ENCODE data around the gene C6orf89.
"Not testable (repeated sequence)": the region's sequence is repeated elsewhere in the genome, so short reads cannot be mapped to it uniquely, and the experiment has no call there.

C6orf89 gene

DNA sequence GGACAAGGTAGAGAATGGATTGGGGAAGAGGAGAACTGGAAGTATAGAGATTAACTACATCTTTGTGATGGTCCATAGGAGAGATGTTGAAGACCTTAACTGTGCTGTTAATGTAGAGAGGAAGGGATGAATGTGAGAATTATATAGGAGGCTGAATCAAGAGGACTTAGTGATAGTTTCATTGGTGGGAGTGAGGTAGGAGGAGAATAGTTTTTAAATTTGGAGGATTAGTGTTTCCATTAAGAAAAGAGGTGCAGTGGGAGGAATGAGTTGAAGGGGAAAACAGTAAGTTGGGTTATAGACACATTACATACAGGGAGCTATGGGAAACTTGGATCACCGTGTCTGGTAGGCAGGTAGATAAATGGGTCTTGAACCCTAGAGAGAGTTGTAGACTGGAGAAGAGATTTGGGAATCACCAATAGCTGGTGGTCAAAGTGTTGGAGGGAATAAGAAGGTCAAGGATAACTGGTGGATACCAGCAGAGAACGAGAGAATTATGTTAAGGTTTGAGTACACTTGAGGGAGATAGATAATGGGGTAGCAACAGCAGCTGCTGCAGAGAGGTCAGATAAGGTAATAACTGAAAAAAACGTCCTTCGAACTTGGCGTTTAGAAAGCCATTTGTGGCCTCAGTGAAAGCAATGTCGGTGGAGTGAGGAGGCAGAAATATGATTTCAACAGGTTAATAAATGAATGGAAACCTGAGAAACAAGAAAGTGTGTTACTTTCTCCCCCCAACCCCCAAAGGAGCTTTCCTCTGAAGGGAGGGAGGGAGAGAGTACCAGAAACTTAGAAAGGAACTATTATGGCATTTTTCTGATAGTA is 3.1 kb downstream of the C6orf89 start:
- DNase-seq: no peak
- no peak for ATAC-seq
- H3K36me3 Mint-ChIP-seq (ENCODE audit: low read depth): peaks cover 2% of the 10 kb centered on the region
- H3K27ac Mint-ChIP-seq: no peak overlapping the region
- no peaks in the 10 kb centered on the region for H3K27me3 Mint-ChIP-seq
- H3K4me3 Mint-ChIP-seq: no peak overlapping the region
- peaks cover 32% of the 10 kb centered on the region for H3K4me1 Mint-ChIP-seq
- H3K9me3 Mint-ChIP-seq: no peaks in the 10 kb centered on the region

DNA sequence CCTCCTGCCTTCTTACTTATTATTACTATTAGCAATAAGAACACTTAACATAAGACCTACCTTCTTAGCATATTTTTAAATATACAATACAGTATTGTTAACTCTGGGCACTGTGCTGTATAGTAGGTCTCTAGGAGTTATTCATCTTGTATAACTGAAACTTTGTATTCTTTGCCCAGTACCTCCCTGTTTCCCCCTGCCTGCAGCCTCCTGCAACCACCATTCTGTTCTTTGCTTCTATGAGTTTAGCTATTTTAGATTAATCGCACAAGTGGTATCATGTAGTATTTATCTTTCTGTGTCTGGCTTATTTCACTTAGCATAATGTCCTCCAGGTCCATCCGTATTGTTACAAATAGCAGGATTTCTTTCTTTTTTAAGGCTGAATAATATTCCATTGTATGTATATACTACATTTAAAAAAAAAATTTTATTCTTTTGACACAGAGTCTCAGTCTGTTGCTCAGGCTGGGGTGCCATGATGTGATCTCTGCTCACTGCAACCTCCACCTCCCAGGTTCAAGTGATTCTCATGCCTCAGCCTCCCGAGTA is 4.4 kb downstream of the C6orf89 start:
- Mint-ChIP-seq H3K4me1 (peaks cover 31% of the 10 kb centered on the region), H3K27me3 (no peaks in the 10 kb centered on the region), H3K36me3 (ENCODE audit: low read depth) (peaks cover 7% of the 10 kb centered on the region), H3K4me3 (no peak overlapping the region), H3K27ac (no peak overlapping the region), H3K9me3 (no peaks in the 10 kb centered on the region)
- DNase-seq (no peak), ATAC-seq (no peak)

DNA sequence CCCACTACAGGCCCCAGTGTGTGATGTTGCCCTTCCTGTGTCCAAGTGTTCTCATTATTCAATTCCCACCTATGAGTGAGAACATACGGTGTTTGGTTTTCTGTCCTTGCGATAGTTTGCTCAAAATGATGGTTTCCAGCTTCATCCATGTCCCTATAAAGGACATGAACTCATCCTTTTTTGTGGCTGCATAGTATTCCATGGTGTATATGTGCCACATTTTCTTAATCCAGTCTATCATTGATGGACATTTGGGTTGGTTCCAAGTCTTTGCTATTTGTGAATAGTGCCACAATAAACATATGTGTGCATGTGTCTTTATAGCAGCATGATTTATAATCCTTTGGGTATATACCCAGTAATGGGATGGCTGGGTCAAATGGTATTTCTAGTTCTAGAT is 5.4 kb downstream of the C6orf89 start:
- H3K27me3 Mint-ChIP-seq; ATAC-seq; DNase-seq; H3K4me3 Mint-ChIP-seq; H3K36me3 Mint-ChIP-seq (ENCODE audit: low read depth); H3K9me3 Mint-ChIP-seq; H3K27ac Mint-ChIP-seq: not testable (repeated sequence)
- peaks cover 27% of the 10 kb centered on the region for H3K4me1 Mint-ChIP-seq

DNA sequence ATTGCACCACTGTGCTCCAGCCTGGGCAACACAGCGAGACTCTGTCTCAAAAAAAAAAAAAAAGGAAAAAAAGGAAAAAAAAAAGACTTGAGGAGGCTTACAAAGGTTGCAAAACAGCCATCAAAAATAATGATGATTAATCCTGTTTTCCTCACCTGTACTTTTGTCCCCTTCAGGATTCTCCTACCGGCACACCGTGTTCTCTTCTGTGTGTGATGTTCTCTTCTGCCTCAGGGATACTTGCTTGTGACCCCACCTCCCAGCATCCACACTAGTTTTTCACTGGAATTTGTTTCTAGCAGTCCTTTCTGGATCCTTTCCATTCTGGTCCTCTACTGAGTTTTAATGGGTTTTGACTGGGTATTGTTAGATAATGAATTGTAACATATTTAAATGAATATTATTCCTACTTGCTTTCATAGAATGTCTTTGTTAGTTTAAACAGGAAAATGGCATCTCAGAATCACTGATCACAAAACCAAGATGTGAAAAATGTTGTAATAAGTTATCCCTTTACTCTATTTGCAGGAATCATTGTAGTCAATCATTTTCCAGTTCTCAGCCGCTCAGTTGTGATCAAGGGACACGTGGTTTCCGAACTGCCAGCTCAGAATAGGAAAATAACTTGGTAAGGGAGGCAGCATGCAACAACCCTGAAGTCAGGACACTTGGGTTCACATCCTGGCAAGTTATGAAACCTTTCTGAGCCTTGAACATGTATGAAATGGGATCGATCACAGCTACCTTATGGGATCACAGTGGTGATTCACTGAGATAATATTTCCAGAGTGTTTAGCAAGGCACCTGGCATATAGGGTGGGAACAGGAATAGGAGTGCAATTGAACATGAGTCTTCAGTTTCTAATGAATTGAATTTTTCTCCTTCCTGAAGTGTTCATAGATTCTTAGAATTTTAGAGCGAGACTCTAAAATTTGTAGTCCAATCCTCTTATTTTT is 8.5 kb downstream of the C6orf89 start:
- no peak for ATAC-seq
- Mint-ChIP-seq H3K4me1 (peaks cover 1% of the 10 kb centered on the region), H3K27ac (no peak overlapping the region)

DNA sequence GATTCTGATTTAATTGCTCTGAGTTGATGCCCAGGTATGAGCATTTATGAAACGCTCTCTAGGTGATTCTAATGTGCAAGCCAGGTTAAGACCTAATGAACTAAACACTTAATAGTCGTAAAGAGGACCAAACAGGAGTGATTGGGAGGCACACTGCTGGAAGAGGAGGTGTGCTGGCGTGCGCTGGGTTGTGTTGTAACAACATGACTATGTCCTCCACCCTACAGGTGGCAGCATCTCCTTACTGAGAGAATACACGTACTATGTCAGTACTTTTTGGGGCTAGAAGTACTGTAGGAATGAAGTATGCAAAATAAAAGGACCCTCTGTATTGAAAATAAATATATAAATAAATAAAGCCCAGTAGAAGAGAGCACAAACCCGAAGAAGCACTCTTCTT is 11.9 kb downstream of the C6orf89 start:
- Mint-ChIP-seq H3K4me1 (no peaks in the 10 kb centered on the region), H3K36me3 (ENCODE audit: low read depth) (peaks cover 20% of the 10 kb centered on the region), H3K4me3 (no peak overlapping the region), H3K9me3 (no peaks in the 10 kb centered on the region), H3K27ac (no peak overlapping the region), H3K27me3 (no peaks in the 10 kb centered on the region)
- DNase-seq (no peak), ATAC-seq (no peak)

More for the DNA sequence above, 8.5 kb downstream of the C6orf89 start:
- H3K4me3 Mint-ChIP-seq: no peak overlapping the region
- no peaks in the 10 kb centered on the region for H3K27me3 Mint-ChIP-seq
- H3K36me3 Mint-ChIP-seq (ENCODE audit: low read depth): peaks cover 13% of the 10 kb centered on the region
- no peak for DNase-seq
- H3K9me3 Mint-ChIP-seq: no peaks in the 10 kb centered on the region

DNA sequence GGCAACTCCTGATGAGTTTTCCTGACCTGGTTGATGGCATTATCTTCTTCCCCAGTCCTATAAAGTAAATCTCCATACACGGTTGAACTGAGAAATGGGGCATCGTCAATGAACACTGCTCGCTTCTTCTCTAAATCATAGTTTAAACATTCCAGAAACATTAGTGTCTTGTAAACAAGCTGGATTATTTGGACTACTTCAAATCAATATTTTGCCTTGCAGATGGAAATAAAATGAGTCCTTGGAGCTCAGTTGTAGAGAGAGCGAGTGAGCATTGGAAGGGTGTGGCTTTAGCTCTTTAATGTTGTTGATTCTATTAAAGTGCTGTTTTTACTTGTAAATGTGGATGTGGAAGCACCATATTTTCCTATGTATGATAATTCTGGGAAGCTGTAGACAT is 18.4 kb downstream of the C6orf89 start:
- ATAC-seq: no peak
- no peak overlapping the region for H3K27ac Mint-ChIP-seq
- H3K36me3 Mint-ChIP-seq (ENCODE audit: low read depth): peaks cover 35% of the 10 kb centered on the region

DNA sequence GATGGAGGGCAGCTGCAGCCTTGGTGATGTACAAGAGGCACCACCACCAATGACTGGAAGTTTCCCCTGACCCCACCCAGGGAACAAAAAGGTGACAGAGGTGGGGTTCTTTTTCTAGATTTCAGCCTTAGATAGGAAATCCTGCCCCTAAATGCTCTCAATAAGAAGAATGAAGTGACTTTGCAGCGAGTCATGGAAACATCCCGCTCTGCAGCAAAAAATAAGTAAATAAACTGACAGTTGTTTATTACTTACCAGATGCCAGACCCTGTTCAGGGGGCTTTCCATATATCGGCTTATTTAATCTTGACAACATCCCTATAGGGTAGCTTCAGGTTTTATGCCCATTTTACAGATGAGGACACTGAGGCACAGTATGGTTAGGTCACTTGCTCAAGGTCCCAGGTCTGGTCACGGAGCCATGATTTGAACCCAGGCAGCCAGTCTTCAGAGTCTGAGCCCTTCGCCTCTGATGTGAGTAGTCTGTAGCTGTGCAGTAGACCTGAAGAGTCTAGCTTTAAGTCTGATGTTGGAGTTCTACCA is 19.2 kb downstream of the C6orf89 start:
- H3K36me3 Mint-ChIP-seq (ENCODE audit: low read depth): peaks cover 34% of the 10 kb centered on the region
- no peak for ATAC-seq
- H3K4me3 Mint-ChIP-seq: no peak overlapping the region
- no peaks in the 10 kb centered on the region for H3K27me3 Mint-ChIP-seq
- no peaks in the 10 kb centered on the region for H3K9me3 Mint-ChIP-seq
- DNase-seq: no peak
- no peaks in the 10 kb centered on the region for H3K4me1 Mint-ChIP-seq
- H3K27ac Mint-ChIP-seq: no peak overlapping the region

More for the DNA sequence above, 18.4 kb downstream of the C6orf89 start:
- Mint-ChIP-seq H3K9me3 (no peaks in the 10 kb centered on the region), H3K27me3 (no peaks in the 10 kb centered on the region), H3K4me3 (no peak overlapping the region), H3K4me1 (no peaks in the 10 kb centered on the region)
- no peak for DNase-seq

DNA sequence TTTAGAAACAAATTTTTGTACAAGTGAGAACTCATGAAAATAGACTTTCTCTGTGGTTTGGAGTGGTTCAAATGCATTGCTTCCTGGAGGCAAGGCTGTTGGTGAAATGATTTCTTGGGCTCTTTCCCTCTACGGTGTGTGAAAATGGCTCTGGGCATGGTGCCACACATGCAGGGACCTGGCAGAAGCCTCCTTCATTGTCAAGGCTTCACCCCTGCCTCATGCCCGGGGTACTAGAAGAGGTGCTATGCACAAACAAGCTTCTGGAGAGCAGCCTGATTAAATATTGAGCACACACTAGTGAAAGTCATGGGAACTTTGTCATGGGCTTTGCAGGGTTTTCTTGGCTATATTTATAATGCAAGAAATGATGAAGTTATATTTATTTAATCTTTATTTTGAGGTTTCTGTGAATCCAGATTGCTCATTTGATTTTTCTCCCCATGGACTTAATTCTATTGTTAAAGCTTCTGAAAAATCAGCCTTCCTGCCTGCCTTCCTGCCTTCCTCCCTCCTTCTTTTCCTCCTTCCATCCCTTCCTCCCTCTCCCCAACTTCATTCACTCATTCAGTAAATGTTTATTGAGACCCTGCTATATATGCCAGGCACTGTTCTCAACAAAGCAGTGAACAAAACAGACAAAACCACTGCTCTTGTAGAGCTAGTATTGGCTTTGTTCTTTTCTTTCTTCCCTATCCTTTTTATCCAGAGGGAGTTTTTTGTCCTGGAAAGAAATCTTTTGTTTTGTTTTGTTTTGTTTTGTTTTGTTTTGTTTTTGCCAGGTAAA is 21.0 kb downstream of the C6orf89 start:
- Mint-ChIP-seq H3K4me1 (peaks cover 7% of the 10 kb centered on the region), H3K36me3 (ENCODE audit: low read depth) (peaks cover 36% of the 10 kb centered on the region), H3K9me3 (no peaks in the 10 kb centered on the region), H3K27ac (no peak overlapping the region), H3K4me3 (no peak overlapping the region), H3K27me3 (no peaks in the 10 kb centered on the region)
- ATAC-seq (no peak), DNase-seq (no peak)

DNA sequence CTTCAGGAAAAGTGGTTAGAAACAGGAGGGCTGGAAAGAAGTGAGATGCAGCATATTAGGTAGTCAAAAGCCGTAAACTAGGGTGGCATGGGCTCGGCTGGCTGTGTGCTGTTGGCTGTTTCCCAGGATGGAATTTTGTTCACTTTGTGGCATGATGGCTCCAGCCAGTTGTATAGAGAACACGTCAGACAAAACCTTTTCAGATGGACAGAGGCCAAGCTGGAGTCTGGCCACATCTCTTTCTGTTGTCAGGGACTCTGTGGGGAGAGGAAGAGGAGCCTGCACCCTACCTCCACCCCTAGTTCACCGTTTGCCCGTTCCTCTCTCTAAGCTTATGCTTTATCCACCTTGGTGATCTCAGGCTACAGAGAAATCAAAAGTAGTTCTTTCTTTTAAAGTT is 22.0 kb downstream of the C6orf89 start:
- Mint-ChIP-seq H3K27me3 (no peaks in the 10 kb centered on the region), H3K27ac (no peak overlapping the region), H3K36me3 (ENCODE audit: low read depth) (peaks cover 30% of the 10 kb centered on the region)

DNA sequence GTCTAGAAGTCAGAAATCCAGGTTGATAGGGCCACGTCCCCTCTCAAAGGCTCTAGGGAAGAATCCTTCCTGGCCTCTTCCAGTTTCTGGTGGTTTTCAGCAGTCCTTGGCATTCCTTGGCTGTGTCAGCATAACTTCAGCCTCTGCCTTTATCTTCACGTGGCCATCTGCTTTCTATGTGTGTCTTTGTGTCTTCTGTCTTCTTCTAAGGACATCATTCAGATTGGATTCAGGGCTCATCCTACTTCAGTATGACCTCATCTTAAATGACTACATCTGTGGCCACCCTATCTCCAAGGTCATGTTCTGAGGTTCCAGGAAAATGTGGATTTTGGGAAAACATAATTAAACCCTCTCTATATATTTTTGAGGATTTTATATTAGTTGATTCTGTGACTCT is 23.0 kb downstream of the C6orf89 start:
- H3K4me1 Mint-ChIP-seq: peaks cover 27% of the 10 kb centered on the region

More for the DNA sequence above, 22.0 kb downstream of the C6orf89 start:
- Mint-ChIP-seq H3K9me3 (no peaks in the 10 kb centered on the region), H3K4me1 (peaks cover 18% of the 10 kb centered on the region), H3K4me3 (no peak overlapping the region)
- ATAC-seq (no peak), DNase-seq (no peak)

DNA sequence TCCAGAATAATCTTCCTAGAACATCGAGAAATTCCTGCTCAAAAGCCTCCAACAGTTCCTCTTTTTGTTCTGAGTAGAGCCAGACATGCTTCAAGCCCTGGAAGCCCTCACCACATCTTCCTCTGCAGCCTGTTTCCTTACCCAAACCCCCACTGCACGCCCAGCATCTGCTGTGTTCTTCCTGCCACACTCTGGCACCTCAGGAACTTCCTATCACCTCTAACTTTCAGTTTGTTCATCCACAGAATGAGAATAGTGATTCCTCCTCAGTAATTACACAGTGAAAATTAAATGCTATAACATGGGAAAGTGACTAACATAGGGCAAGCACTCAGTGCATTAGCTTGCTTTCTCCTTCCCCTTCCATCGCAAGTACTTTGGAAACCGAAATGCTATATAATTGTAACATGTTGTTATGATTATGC is 26.3 kb downstream of the C6orf89 start:
- Mint-ChIP-seq H3K9me3 (no peaks in the 10 kb centered on the region), H3K27me3 (no peaks in the 10 kb centered on the region), H3K4me3 (peak overlapping the region; percentile 49), H3K27ac (peak overlapping the region; percentile 89), H3K4me1 (peaks cover 45% of the 10 kb centered on the region), H3K36me3 (ENCODE audit: low read depth) (peaks cover 26% of the 10 kb centered on the region)
- ATAC-seq: peak; percentile 44
- DNase-seq: peak; percentile 20

More for the DNA sequence above, 23.0 kb downstream of the C6orf89 start:
- no peak overlapping the region for H3K27ac Mint-ChIP-seq
- DNase-seq (no peak), ATAC-seq (no peak)
- H3K9me3 Mint-ChIP-seq: no peaks in the 10 kb centered on the region
- no peaks in the 10 kb centered on the region for H3K27me3 Mint-ChIP-seq
- H3K36me3 Mint-ChIP-seq (ENCODE audit: low read depth): peaks cover 25% of the 10 kb centered on the region
- H3K4me3 Mint-ChIP-seq: no peak overlapping the region

DNA sequence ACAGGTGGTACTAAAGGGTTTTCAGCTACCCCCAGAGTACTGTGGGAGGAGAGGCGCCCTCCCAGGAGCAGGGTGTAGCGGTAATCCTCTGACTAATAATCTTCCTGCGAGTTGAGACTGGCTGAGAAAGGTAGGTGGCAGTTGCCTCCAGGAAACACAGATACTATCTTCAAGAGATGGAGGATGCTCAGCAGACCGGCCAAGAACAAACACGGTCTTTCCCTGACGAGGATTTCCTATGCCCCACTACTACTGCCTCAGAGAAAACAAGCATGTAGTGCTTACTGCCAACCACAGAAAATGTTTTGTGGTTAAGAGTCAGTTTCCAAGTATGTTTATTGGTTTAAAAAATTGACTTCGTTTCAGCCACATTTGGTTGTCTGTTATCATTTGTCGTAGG is 26.8 kb downstream of the C6orf89 start:
- peaks cover 25% of the 10 kb centered on the region for H3K36me3 Mint-ChIP-seq (ENCODE audit: low read depth)
- peaks cover 45% of the 10 kb centered on the region for H3K4me1 Mint-ChIP-seq
- ATAC-seq: peak; percentile 95
- H3K27ac Mint-ChIP-seq: peak overlapping the region; percentile 89
- no peaks in the 10 kb centered on the region for H3K27me3 Mint-ChIP-seq
- H3K4me3 Mint-ChIP-seq: peak overlapping the region; percentile 49
- no peaks in the 10 kb centered on the region for H3K9me3 Mint-ChIP-seq
- DNase-seq: peak; percentile 51

DNA sequence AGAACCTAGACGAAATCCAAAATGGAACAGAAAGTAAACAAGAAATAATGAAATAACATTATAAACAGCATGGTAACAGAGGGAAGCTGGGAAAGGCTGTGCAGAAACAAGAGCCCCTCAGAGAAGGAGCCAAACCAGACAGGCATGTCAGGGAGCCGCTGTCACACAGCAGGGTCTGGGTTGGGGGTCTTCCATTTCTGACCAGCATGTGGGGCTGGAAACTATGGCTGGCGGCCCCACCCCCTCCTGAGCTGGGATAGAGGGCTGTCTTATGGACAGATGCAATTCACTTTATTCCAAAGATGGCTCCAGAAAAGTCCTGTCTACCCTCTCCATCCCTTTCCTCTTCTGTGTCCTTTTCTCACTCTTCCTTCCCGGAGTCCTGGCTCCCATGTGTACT is 27.3 kb downstream of the C6orf89 start:
- H3K4me1 Mint-ChIP-seq: peaks cover 45% of the 10 kb centered on the region
- ATAC-seq (no peak), DNase-seq (no peak)
- H3K27ac Mint-ChIP-seq: peak overlapping the region; percentile 89
- H3K27me3 Mint-ChIP-seq: no peaks in the 10 kb centered on the region
- peaks cover 25% of the 10 kb centered on the region for H3K36me3 Mint-ChIP-seq (ENCODE audit: low read depth)
- H3K9me3 Mint-ChIP-seq: no peaks in the 10 kb centered on the region
- H3K4me3 Mint-ChIP-seq: peak overlapping the region; percentile 49

Data from activated naive CD8-positive, alpha-beta T cell treated with anti-CD3 and anti-CD28 coated beads, Interleukin-2, amount 50 U/mL, for 24 hours (primary cell).